Camera-type eye (tissue), 1 donor: ENCODE results near the gene PPIB. TPM values are rescaled to one million over a fixed set of nuclear protein-coding genes. Genes with fewer than 3 reads are reported as not detected.

Experiments
- total RNA-seq: library from RNA; depleted of rRNA; stranded (reverse); fragments of >200 nt; gene quantifications from one replicate; pipeline ENCODE4 v1.2.3, GENCODE V29; 2014

Gene PPIB
- total RNA-seq: 195 TPM

GRCh38 chr15:64162869-64163658 is at the start of gene PPIB:
TSS of gene PPIB (minus strand) at chr15:64163022. CDS start at chr15:64162986, 36 bp downstream.

DNA sequence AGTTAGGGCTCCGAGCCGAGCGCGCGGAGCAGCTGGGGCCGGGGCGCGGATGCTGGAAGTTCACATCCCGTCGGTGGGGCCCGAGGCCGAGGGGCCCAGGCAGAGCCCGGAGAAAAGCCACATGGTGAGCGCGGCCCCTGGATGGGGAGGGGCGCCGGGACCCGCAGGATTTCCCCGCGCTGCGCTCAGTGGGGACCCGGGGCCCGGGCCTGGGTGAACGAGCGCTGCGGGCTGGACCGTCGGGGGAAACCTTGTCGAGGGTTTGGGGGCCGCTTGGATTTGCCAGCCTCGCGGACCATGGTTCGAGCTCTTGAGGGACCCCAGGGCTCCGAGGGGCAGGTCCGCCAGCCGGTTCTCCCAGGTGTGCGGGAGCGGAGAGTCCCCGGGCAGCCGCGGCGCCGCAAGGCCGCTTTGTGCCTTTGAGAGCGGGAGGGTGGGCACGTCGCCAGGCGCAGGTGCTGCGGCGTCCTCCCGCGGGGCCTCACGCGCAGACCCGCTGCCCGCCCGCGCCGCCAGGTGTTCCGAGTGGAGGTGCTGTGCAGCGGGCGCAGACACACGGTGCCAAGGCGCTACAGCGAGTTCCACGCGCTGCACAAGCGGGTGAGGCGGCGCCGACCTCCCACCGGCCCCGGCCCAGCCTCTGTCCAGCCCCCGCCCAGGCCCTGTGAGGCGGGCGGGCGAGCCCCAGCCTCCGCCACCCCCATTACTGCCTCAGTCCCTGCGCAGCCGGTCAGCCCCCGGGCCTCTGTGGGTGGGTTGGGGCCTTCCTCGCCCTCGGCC is 10.9 kb downstream of the PPIB start, which contains the start of gene SNX22:
Gene SNX22, plus strand, starts transcription at position 5 of the 780 bp plus-strand sequence. Its CDS starts 45 bp downstream, at position 50.

Other genes with a start within 250 kb of the PPIB start
- gene DAPK2, start 116.5 kb downstream of the PPIB start, total RNA-seq: 6.5 TPM
- 42.2 TPM for gene CIAO2A, start 69.2 kb downstream of the PPIB start, total RNA-seq
- gene SNX1, start 67.0 kb downstream of the PPIB start, total RNA-seq: 89.3 TPM
- gene SNX22, start 11.3 kb downstream of the PPIB start, total RNA-seq: 1.1 TPM
- gene CSNK1G1, start 193.2 kb upstream of the PPIB start, total RNA-seq: 42.1 TPM
- gene PCLAF, start 218.4 kb upstream of the PPIB start, total RNA-seq: 13.6 TPM
- 27.2 TPM for gene TRIP4, start 224.8 kb upstream of the PPIB start, total RNA-seq